ENCODE measurements around the gene CLASP1.
"Not testable (repeated sequence)": the region's sequence is repeated elsewhere in the genome, so short reads cannot be mapped to it uniquely, and the experiment has no call there.

The CLASP1 gene

GRCh38 chr2:121471532-121472469 lies 177.5 kb downstream of the CLASP1 start:
- peak; percentile 36 for DNase-seq (ENCODE audit: low read depth)

GRCh38 chr2:121470917-121471316 lies 178.3 kb downstream of the CLASP1 start:
- DNase-seq (ENCODE audit: low read depth) = no peak

GRCh38 chr2:121469356-121469755 lies 179.9 kb downstream of the CLASP1 start:
- DNase-seq (ENCODE audit: low read depth) = no peak

- no peak for DNase-seq (ENCODE audit: low read depth)
Observed at GRCh38 chr2:121468936-121469335, 180.3 kb downstream of the CLASP1 start.

- no peak for DNase-seq (ENCODE audit: low read depth)
Observed at GRCh38 chr2:121459291-121459690, 190.0 kb downstream of the CLASP1 start.

- DNase-seq (ENCODE audit: low read depth) = no peak
Observed at GRCh38 chr2:121456325-121456724, 192.9 kb downstream of the CLASP1 start.

- no peak for DNase-seq (ENCODE audit: low read depth)
Observed at GRCh38 chr2:121455446-121455845, 193.8 kb downstream of the CLASP1 start.

- DNase-seq (ENCODE audit: low read depth) = no peak
Observed at GRCh38 chr2:121454549-121455090, 194.6 kb downstream of the CLASP1 start.

- no peak for DNase-seq (ENCODE audit: low read depth)
Observed at GRCh38 chr2:121451398-121451797, 197.9 kb downstream of the CLASP1 start.

GRCh38 chr2:121450301-121450700 lies 199.0 kb downstream of the CLASP1 start:
- DNase-seq (ENCODE audit: low read depth) = no peak

GRCh38 chr2:121446647-121447241 lies 202.5 kb downstream of the CLASP1 start:
- DNase-seq (ENCODE audit: low read depth) = no peak

- DNase-seq (ENCODE audit: low read depth) = no peak
Observed at GRCh38 chr2:121442889-121443288, 206.4 kb downstream of the CLASP1 start.

- not testable (repeated sequence) for DNase-seq (ENCODE audit: low read depth)
Observed at GRCh38 chr2:121438290-121438689, 211.0 kb downstream of the CLASP1 start.

GRCh38 chr2:121436918-121437317 lies 212.3 kb downstream of the CLASP1 start:
- DNase-seq (ENCODE audit: low read depth) = no peak

- no peak for DNase-seq (ENCODE audit: low read depth)
Observed at GRCh38 chr2:121435790-121436189, 213.5 kb downstream of the CLASP1 start.

- DNase-seq (ENCODE audit: low read depth) = no peak
Observed at GRCh38 chr2:121431214-121431613, 218.0 kb downstream of the CLASP1 start.

- DNase-seq (ENCODE audit: low read depth) = no peak
Observed at GRCh38 chr2:121429927-121430520, 219.2 kb downstream of the CLASP1 start.

GRCh38 chr2:121429119-121429903 lies 220.0 kb downstream of the CLASP1 start:
- DNase-seq (ENCODE audit: low read depth) = no peak

GRCh38 chr2:121427187-121427689 lies 222.0 kb downstream of the CLASP1 start:
- DNase-seq (ENCODE audit: low read depth) = no peak

GRCh38 chr2:121420486-121420885 lies 228.8 kb downstream of the CLASP1 start:
- no peak for DNase-seq (ENCODE audit: low read depth)

GRCh38 chr2:121419081-121419699 lies 230.1 kb downstream of the CLASP1 start:
- DNase-seq (ENCODE audit: low read depth) = no peak
